GM19239 (cell line): Measurements from ENCODE around the gene THSD4.
A peak's percentile ranks its signal among the peaks of the same experiment; 100 is the strongest.
"Not testable (repeated sequence)": the region's sequence is repeated elsewhere in the genome, so short reads cannot be mapped to it uniquely, and the experiment has no call there.

Experiments used
- DNase-seq: peaks from one replicate; pipeline ENCODE4 v3.0.0; 2011; ENCODE audit warnings: low spot score; ENCODE audit not compliant: insufficient read length
- FAIRE-seq: peaks from 2 replicates; lab custom pipeline; 2011; peaks lifted over from hg19 to GRCh38; lab: Jason Lieb, UNC

Gene THSD4

DNA sequence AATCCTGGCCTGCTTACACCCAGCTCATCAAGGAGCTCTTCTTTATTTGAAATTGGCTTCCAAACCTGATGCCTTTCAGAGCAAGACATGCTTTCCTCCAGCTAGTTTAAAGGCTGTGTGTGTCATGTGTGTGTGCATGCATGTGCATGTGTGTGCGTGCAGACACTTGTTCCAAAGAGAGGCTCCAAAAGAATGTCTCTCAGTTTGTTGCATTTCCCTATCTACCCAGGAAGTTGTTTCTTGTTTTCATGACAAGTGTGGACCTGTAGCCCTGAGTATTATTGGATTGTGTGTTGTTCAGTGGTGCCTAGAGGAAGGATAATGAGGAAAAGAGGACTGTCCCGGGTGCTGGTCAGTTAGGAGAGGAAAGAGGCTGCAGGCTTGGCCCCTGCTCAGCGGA is 240.0 kb downstream of the THSD4 start:
- FAIRE-seq (peak; percentile 11), DNase-seq (no peak)

DNA sequence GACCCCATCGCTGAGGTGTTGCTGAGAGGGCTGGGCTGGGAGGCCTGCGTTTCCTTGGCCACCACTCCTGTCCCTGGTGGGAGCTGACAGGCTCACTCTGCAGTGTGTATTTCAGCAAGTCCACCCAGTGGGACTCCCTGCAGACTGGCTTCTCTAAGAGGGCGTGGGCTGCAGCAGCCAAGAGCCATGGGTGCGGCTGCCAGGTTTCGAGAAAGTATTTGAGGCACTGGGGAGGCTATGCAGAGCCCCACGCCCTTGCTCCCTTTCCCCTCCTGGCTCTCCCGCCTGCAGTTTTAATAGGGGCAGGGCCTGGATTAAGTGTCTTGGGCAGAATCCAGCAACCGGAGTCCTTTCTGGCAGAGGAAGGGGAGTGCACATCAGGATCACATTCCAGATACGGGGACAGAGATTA is 242.1 kb downstream of the THSD4 start:
- no peak for DNase-seq
- no peak for FAIRE-seq

DNA sequence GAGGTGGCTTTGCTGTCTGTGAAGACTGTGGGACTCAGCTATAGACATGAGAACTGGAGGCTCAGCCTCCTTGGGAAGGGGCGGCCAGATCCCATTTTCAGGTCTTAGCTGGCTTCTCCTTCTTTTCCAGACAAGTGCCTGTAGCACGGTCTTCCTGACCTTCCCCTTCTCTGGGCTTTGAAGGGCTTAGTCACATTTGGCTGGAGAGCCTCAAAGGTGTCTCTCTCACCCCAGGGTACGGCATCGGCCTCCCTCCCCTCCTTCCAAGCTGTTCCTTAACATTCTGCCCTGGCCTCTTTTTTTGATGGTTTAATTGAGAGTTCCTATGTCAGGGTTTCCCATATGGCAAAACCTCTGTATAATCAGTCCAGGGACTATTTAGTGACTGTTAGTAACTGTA is 242.7 kb downstream of the THSD4 start:
- DNase-seq: no peak
- no peak for FAIRE-seq

DNA sequence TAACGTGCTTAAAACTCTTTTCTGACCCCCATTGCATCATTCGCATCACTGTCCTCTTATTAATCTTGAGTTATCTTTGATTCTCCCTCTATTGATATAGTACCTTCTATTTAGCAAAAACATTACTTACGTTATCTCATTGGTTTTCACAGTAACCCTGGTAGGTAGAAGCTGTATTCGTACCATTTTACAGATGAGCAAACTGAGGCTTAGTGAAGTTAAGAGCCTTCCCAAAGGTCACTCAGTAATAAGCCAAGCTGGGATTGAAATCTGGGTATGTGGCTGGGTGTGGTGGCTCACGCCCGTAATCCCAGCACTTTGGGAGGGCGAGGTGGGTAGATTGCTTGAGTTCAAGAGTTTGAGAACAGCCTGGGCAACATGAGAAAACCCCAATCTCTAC is 244.0 kb downstream of the THSD4 start:
- FAIRE-seq (no peak), DNase-seq (no peak)

DNA sequence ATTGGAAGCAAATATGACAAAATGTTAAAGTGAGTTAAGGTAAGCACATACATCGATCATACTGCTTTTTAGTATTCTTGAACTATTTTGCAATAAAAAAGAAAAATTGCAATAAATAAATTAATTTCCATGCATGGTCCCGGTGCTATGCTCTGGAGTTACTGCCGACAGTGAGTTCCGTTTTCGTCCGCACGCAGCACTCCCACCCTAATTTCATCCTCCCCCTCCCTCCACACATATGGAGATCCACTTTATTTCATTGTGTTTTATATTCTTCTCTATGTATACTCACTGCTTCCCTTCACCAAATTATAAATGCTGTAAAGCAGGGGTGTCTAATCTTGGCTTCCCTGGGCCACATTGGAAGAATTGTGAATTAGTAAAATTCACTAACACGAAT is 247.3 kb downstream of the THSD4 start:
- no peak for FAIRE-seq
- no peak for DNase-seq

DNA sequence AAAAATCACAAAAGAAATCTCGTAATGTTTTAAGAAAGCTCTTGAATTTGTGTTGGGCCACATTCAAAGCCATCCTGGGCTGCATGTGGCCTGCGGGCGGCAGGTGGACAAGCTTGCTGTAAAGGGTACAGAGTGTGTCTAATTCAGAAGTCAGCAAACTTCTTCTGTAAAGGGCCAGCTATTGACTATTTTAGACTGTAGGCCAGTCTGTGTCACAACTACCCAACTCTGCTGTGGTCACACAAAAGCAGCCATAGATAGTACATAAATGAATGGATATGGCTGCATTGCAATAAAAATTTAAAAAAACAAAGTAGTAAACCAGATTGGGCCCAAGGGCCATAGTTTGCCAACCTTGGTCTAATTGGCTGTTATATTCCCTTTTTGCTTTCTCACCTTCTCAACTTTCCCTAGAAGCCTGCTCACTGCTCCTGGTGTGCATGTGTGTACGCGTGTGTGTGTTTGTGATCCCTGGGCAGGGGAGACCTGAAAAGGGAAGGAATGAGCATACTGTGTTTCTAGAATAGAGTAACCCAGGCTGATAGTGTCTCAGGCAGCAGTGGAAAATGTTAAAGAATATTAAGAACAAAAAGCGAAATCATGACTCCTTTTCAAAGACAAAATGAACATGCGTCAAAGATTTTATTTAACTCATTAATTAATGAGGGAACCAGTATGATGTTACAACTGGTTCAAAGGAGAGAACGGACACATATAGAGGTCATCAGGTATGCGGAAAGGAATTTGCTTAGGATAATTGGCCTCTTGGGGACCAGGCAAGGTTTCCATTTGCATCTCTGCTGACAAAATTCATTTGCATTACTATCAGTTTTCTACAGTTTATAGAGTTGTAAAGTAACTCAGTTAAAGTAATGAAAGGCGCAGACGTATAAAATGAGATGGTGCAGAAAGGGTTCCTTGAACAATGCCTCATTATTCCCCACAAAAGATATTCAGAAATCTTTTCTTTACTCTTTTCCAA is 248.0 kb downstream of the THSD4 start:
- no peak for FAIRE-seq
- no peak for DNase-seq

DNA sequence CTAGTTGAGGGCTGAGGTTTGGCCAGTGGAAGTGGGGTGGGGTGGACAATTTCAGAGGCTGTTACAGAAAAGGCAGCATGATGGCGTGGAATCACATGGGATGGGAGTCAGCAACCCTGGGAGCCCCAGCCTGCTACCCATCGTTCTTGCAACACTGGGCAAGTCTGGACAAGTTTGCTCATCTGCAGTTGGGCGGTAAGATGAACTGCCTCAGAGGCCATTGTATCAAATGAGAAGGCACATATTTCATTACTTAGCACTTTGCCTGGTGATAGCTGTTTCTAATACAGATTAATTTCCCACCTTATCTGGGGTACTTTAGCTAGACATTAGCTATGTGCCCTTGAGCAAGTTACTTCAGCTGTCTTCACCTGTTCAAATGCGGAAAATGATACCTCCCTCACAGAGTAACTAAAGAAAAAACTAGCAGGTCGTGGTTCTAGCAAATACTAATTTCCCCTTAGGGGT is 248.9 kb downstream of the THSD4 start:
- no peak for FAIRE-seq
- DNase-seq: no peak

DNA sequence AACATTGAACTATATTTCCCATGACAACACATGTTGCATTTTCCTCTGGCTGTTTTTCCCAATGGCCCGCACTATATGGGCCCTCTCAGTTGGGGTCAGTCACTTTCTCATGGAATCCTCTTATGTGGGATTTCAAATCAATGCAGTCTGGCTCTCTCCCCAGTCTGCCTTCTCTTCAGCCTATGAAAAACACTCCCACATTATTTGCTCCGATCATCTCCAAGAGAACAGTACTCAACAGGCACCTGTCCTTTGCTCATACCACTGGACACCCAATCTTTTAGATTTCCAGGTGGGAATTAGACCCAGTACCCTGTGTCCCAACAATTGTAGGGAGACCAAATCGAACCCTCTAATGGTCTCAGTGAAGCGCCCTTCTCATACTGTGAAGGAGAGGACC is 251.3 kb downstream of the THSD4 start:
- FAIRE-seq: no peak
- no peak for DNase-seq

DNA sequence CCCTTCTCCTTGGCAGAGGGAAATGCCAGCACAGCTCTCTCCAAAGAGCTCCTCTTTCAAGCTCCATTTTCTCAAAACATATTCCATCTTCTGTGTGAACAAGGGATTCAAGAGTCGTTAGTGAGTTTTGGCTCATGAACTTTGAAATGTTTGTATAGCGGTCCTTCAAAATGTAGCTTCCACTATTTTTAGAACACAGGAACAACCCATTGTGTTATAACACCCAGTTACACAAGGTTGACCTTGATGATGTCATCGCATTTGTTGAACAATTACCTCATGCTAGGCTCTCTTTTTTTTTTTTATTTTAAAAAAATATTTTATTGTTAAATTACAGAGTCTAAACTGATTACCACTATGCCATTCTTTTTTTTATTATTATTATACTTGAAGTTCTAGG is 251.7 kb downstream of the THSD4 start:
- no peak for FAIRE-seq
- no peak for DNase-seq

DNA sequence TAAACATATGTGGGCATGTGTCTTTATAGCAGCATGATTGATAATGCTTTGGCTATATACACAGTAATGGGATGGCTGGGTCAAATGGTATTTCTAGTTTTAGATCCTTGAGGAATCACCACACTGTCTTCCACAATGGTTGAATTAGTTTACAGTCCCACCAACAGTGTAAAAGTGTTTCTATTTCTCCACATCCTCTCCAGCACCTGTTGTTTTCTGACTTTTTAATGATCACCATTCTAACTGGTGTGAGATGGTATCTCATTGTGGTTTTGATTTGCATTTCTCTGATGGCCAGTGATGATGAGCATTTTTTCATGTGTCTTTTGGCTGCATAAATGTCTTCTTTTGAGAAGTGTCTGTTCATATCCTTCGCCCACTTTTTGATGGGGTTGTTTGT is 252.5 kb downstream of the THSD4 start:
- DNase-seq, FAIRE-seq: not testable (repeated sequence)

DNA sequence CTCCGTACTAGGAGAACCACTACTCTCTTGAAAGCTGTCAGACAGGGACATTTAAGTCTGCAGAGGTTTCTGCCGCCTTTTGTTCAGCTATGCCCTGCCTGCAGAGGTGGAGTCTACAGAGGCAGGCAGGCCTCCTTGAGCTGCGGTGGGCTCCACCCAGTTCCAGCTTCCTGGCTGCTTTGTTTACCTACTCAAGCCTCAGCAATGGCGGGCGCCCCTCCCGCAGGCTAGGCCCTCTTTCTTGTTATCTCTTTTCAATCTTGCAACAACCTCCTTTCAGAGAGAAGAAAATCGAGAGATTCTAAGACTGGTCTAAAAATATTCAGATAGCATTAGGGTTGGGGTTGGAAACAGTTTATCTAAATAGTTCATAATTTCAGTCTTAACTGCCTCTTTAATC is 257.5 kb downstream of the THSD4 start:
- not testable (repeated sequence) for FAIRE-seq, DNase-seq

DNA sequence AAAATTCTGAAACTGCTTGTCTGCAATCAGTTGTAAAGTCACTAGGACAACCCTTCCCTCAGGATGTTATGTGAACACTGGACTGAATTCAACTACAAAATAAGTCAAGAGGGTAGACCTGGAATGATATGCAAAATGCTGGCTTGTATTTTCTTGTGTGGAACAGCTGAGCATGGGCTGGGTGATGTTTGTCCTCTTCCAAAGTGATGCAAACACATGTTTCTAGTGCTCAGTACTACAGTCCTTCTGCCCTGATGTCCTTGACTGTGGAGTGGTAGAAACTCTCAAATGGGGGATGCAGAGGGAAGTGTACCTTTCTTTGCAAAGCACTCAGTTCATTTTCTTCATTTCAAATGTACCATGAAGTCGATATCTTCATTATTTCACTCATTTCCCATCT is 258.6 kb downstream of the THSD4 start:
- no peak for DNase-seq
- FAIRE-seq: no peak

DNA sequence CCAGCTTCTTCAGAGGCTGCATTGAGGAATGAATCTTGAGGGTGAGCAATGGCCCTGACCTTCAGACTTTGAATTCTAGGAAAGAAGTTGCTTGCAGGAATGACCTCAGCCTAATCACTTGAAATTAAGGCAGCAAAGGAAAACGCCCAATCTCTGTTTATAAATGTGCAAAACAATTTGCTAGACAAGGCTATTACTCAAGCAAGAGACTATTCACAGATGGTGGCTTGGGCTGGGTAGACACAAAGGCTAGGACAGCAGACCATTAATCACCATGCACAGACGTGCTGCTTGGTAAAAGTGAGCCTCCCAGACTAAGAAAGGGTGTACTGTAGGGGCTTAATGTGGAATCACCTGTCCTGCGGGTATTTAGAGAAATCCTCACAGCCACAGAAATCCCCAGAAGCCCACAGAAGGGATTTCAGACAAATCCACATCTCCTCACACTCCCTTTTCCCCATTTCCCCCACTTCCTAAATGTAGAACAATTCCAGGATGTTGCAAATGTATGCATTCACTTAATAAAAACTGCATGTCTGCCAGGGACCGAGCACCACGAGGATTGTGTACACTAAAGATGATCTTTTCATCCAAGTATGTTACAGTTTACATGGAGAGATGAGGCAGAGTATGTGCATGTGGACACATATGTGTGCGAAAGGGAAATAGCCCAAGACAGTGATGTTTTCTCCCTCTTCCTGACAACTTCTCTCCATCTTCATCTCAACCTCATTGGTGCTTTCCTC is 259.5 kb downstream of the THSD4 start:
- FAIRE-seq (no peak), DNase-seq (no peak)

DNA sequence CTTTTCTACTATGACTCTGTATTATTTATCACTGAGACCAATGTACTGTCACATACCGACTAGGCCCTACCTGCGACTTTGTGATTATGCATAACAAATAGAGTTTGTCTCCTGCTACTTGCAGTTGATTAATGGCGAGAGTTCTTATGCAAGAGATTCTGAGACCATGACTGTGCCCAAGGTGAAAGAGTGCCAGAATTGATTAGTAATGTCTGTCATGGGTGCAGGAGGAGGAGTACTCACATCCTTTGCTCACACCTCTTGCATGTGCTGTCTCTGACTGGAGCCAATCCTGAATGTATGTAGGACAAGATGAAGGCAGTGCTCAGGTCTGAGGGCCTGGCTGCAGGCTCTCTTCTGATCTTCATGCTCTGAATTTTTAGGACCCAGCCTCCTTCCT is 260.7 kb downstream of the THSD4 start:
- no peak for DNase-seq
- FAIRE-seq: no peak

DNA sequence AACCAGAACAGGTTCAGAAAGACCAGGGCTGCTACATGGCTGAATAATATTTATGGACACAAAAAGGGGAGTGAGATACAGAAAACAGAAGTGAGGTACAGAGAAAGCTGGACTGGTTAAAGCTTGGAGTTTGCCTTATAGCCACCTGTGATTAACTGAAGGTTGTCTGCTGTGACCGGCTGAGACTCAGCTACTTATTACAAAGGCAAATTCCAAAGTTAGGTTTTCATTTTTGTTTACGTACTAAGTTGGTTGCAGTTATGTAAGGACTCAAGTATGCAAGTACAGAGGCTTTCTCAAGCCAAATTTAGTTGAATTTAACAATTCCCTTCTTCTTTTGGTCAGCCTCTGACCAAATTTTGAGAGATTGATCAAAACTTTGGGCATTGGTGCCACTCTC is 264.6 kb downstream of the THSD4 start:
- no peak for DNase-seq
- FAIRE-seq: no peak

DNA sequence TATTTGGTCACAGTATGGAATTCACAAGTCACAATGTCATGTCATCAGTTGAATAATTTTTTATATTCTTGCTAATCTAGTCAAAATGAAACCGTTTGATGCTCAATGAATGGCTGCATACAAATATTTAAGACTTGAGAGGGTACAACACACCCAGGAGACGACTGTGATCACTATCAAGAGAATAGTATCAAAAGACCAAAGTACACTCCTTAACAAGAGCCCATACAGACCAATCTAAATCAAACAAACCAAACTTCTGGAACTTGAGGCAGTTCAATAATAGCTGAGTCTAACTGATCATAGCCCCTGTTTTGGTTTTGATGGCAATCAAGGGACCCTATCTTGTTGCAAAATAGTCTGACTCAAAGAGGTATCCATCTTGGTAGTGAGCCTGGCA is 265.1 kb downstream of the THSD4 start:
- no peak for DNase-seq
- FAIRE-seq: no peak

DNA sequence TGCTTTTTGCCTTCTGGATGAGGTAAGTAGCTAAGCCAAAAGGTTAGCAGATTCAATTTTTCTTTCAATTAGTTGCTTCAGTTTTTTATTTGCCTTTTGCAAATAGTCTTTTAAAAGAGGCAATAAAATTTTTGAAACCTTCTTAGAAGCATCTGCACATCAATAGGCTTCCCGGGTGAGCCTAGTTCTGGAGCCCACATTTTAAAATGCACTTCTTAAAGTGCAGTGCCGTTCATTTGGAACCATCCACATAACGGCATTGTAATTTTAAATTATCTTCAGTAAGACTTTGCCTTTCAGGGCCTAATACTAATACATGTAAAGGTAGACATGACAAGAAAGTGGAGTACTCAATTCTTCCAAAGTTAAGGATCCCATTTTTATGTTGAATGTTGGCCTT is 269.2 kb downstream of the THSD4 start:
- DNase-seq (no peak), FAIRE-seq (no peak)

DNA sequence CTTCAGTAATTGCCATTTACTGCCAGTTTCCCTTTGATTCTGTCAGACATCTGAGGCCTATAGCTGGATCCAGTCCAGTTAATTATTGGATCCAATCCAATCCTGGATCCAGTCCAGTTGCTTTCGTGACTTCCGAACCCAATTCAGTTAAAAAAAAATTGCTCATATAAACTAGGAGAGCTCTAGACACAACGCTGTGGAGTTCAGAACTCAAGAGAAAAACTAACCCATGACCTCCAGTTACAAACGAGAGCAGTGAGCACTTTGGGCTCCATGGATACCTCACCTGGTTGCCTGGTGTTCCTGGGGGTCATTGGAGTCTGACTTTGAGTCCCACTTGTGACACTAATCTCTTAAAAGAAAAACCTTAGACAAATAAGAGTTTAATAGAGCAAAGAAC is 269.8 kb downstream of the THSD4 start:
- no peak for FAIRE-seq
- DNase-seq: no peak

DNA sequence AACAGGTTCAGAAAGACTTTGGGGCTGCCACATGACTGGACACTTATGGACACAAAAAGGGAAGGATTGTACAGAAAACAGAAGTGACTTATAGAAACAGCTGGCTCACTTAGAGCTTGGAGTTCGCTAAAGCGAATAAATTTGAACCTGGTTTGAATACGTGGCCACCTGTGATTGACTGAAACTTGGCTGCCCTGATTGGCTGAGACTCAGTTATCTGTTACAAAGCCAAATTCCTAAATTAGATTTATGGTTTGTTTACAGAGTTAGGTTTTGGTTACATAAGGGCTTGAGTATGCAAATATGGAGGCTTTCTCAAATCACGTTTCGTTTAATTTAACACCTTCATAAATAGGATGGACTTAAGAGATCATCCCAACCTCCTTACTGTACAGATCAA is 270.2 kb downstream of the THSD4 start:
- FAIRE-seq (no peak), DNase-seq (no peak)

DNA sequence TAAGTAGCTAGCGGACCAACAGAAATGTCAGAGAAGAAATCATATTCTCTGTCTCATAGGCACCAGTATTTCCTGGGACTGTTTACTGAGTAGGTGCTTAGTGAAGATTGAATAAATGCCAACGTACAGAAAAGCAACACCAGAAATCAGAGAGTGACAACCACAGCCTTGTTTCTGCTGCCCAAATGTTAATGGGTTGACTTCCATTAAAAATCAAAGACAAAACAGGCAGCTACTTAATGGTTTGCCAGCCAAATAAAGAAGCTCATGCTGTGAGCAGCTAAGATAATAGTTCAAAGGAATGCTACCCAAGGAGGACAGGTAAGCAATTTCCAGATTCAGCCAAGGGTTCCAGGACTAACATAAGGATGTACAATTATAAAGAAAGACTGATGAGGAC is 270.7 kb downstream of the THSD4 start:
- DNase-seq: no peak
- no peak for FAIRE-seq
